ENCODE measurements around the gene FHIP1A. TPM values are rescaled to one million over a fixed set of nuclear protein-coding genes. Genes with fewer than 3 reads are reported as not detected.

FHIP1A gene
- total RNA-seq, 1 experiment from 2014 or later = 24.9 TPM

- DNase-seq = no peak
- no peak overlapping the region for H3K27ac Mint-ChIP-seq
- no peak overlapping the region for H3K4me2 ChIP-seq (ENCODE audit: insufficient read depth, insufficient read length, low read length)
- H3K27me3 ChIP-seq (ENCODE audit: insufficient read depth, low read length) = no peaks in the 10 kb centered on the region
- H3K4me3 Mint-ChIP-seq = no peak overlapping the region
- H2BK15ac ChIP-seq (ENCODE audit: low read depth, low read length) = no peak overlapping the region
- H2BK20ac ChIP-seq (ENCODE audit: low read depth, low read length, poor library complexity, severe bottlenecking) = no peak overlapping the region
- H3K4me1 ChIP-seq (ENCODE audit: insufficient read depth, low read length) = peaks cover 7% of the 10 kb centered on the region; the same call in 1 of the 2 replicates
- H2BK120ac ChIP-seq (ENCODE audit: low read depth, low read length, poor library complexity, severe bottlenecking) = no peak overlapping the region
- no peak overlapping the region for H4K8ac ChIP-seq (replicated peaks; ENCODE audit: insufficient read length, low read depth, low read length)
- no peak overlapping the region for H3T11ph ChIP-seq (ENCODE audit: low read length)
- no peak overlapping the region for H2AK5ac ChIP-seq (ENCODE audit: insufficient read length, low read length)
- WGBS (ENCODE audit: extremely low coverage, insufficient read length, low lambda C conversion rate) = no CpG with 5 or more reads among the region's 1 CpG
- H3K9me3 ChIP-seq (ENCODE audit: control insufficient read depth, low read depth, low read length) = no peaks in the 10 kb centered on the region
- H3K27me3 Mint-ChIP-seq (ENCODE audit: low read depth) = no peaks in the 10 kb centered on the region
- H3K18ac ChIP-seq (ENCODE audit: insufficient read length, low read depth, low read length) = no peak overlapping the region
- TF ChIP-seq, protein P1, sequence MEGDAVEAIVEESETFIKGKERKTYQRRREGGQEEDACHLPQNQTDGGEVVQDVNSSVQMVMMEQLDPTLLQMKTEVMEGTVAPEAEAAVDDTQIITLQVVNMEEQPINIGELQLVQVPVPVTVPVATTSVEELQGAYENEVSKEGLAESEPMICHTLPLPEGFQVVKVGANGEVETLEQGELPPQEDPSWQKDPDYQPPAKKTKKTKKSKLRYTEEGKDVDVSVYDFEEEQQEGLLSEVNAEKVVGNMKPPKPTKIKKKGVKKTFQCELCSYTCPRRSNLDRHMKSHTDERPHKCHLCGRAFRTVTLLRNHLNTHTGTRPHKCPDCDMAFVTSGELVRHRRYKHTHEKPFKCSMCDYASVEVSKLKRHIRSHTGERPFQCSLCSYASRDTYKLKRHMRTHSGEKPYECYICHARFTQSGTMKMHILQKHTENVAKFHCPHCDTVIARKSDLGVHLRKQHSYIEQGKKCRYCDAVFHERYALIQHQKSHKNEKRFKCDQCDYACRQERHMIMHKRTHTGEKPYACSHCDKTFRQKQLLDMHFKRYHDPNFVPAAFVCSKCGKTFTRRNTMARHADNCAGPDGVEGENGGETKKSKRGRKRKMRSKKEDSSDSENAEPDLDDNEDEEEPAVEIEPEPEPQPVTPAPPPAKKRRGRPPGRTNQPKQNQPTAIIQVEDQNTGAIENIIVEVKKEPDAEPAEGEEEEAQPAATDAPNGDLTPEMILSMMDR (conservative IDR thresholded peaks at IDR 0.05) = no peak
- H4K91ac ChIP-seq (ENCODE audit: insufficient read length, low read depth, low read length) = no peak overlapping the region
- H3K23ac ChIP-seq (ENCODE audit: insufficient read length, low read depth, low read length) = no peak overlapping the region
- H3K14ac ChIP-seq (ENCODE audit: insufficient read depth, low read length) = no peak overlapping the region
- peaks cover 5 to 6% of the 10 kb centered on the region in 2 experiments for H3K9me3 Mint-ChIP-seq
- H3K36me3 Mint-ChIP-seq (ENCODE audit: insufficient read depth in 1 of 3, low read depth in 3 of 3) = peaks cover 1 to 12% (median 5%) of the 10 kb centered on the region in 3 experiments; a peak in 5 of 7 replicates
- H4K20me1 ChIP-seq (ENCODE audit: control insufficient read depth, insufficient read depth, insufficient read length) = no peaks in the 10 kb centered on the region
- H2BK12ac ChIP-seq (ENCODE audit: insufficient read length, low read depth, low read length) = no peak overlapping the region
- H2BK5ac ChIP-seq (ENCODE audit: insufficient read length, low read length) = no peak overlapping the region
- H3K4ac ChIP-seq (ENCODE audit: low read depth, low read length) = no peak overlapping the region
- no peak overlapping the region for H2AFZ ChIP-seq (ENCODE audit: low read length)
- peaks cover 47 to 52% of the 10 kb centered on the region in 2 experiments for H3K4me1 Mint-ChIP-seq
- no peaks in the 10 kb centered on the region for H3K23me2 ChIP-seq (ENCODE audit: insufficient read length, low read depth, low read length, poor library complexity, severe bottlenecking)
- no peak overlapping the region for H3K9ac ChIP-seq (ENCODE audit: extremely low read depth, insufficient read length, low read length)
- H4K5ac ChIP-seq (ENCODE audit: insufficient read length, low read depth, low read length) = no peak overlapping the region
- peaks cover 3% of the 10 kb centered on the region; the same call in 1 of the 2 replicates for H3K79me2 ChIP-seq (ENCODE audit: insufficient read depth, low read length)
- no peaks in the 10 kb centered on the region for H3K79me1 ChIP-seq (ENCODE audit: insufficient read depth, low read depth, low read length, poor library complexity, severe bottlenecking)
- H3K56ac ChIP-seq (ENCODE audit: insufficient read length, low read depth, low read length) = no peak overlapping the region
- no peak overlapping the region for H3K27ac ChIP-seq (ENCODE audit: insufficient read length, low read depth, low read length)
These were observed 17.5 kb downstream of the FHIP1A start for GRCh38 chr4:151426513-151426912.

All from H9 (cell line).